Smooth muscle cell (in vitro differentiated cells): Measurements from ENCODE around the gene TMPRSS7. TPM values are rescaled to one million over a fixed set of nuclear protein-coding genes. Genes with fewer than 3 reads are reported as not detected.
A peak's percentile ranks its signal among the peaks of the same experiment; 100 is the strongest.

Experiments
- DNase-seq: peaks from one replicate; lab custom pipeline; 2025; ENCODE audit not compliant: unreplicated experiment; lab: John Stamatoyannopoulos, UW
- H2AFZ ChIP-seq: fragments of 200-600 bp; sonication (generic); 2 replicates; pipeline ENCODE4 v1.6.0; 2016; ENCODE audit warnings: antibody characterized with exemption, low read depth, mild to moderate bottlenecking
- H3F3A ChIP-seq: fragments of 200-600 bp; sonication (generic); 2 replicates; pipeline ENCODE4 v1.6.0; 2017; ENCODE audit warnings: antibody characterized with exemption, low read depth
- H3K27ac ChIP-seq: fragments of 200-600 bp; sonication (generic); 2 replicates; pipeline ENCODE4 v1.5.1; 2016; ENCODE audit warnings: low read depth, mild to moderate bottlenecking
- H3K27me3 ChIP-seq: fragments of 200-600 bp; sonication (generic); 2 replicates; pipeline ENCODE4 v1.6.1; 2016; ENCODE audit warnings: low read depth, mild to moderate bottlenecking
- H3K36me3 ChIP-seq: fragments of 200-600 bp; sonication (generic); 2 replicates; pipeline ENCODE4 v1.5.1; 2016; ENCODE audit warnings: low read depth
- H3K4me1 ChIP-seq: fragments of 200-600 bp; sonication (generic); 2 replicates; pipeline ENCODE4 v1.5.1; 2016; ENCODE audit warnings: low read depth
- H3K4me2 ChIP-seq: fragments of 200-600 bp; sonication (generic); 2 replicates; pipeline ENCODE4 v1.6.0; 2016; ENCODE audit warnings: mild to moderate bottlenecking
- H3K4me3 ChIP-seq: fragments of 200-600 bp; sonication (generic); 2 replicates; pipeline ENCODE4 v1.5.1; 2016; ENCODE audit warnings: mild to moderate bottlenecking
- H3K79me2 ChIP-seq: fragments of 200-600 bp; sonication (generic); 2 replicates; pipeline ENCODE4 v1.6.0; 2016; ENCODE audit warnings: low read depth, mild to moderate bottlenecking
- H3K9ac ChIP-seq: fragments of 200-600 bp; sonication (generic); 2 replicates; pipeline ENCODE4 v1.6.0; 2016; ENCODE audit warnings: low read depth
- H3K9me3 ChIP-seq: fragments of 200-600 bp; sonication (generic); replicated peaks from 2 replicates; pipeline ENCODE4 v1.5.1; 2016; ENCODE audit warnings: low read depth
- H4K20me1 ChIP-seq: fragments of 200-600 bp; sonication (generic); 2 replicates; pipeline ENCODE4 v1.6.0; 2016; ENCODE audit warnings: low read depth
- CTCF ChIP-seq: fragments of 200-600 bp; sonication (generic); IDR thresholded peaks from 2 replicates; pipeline ENCODE4 v1.5.1; 2017; ENCODE audit warnings: borderline replicate concordance, mild to moderate bottlenecking, antibody characterized with exemption; ENCODE audit not compliant: insufficient read depth, poor library complexity, severe bottlenecking
- WGBS: methylation state at CpG from one replicate; pipeline ENCODE4 v1.1.7; 2016; ENCODE audit warnings: low lambda C conversion rate; 5-methylcytosine and 5-hydroxymethylcytosine counted together
- polyA plus RNA-seq: library from polyadenylated mRNA; unstranded; fragments of >200 nt; fragmentation: Nextera tagmentation; extraction: Ambion mirVana; gene quantifications from 2 replicates; pipeline ENCODE4 v1.2.1, GENCODE V29; 2016
- total RNA-seq: library from RNA; depleted of rRNA; stranded (reverse); fragments of >200 nt; gene quantifications from 2 replicates; pipeline ENCODE4 v1.2.3, GENCODE V29; 2014

TMPRSS7 gene
- total and polyA plus RNA-seq, 2 experiments from 2014 or later, result not detected

- Histone ChIP-seq H3K27me3 (no peaks in the 10 kb centered on the region), H3K4me2 (peak overlapping the region; percentile 68), H3K36me3 (no peaks in the 10 kb centered on the region), H3K9ac (peak overlapping the region; percentile 81), H3K79me2 (no peaks in the 10 kb centered on the region), H3K4me3 (no peak overlapping the region), H3F3A (peaks cover 10% of the 10 kb centered on the region), H3K4me1 (peaks cover 9% of the 10 kb centered on the region), H3K9me3 (no peaks in the 10 kb centered on the region), H4K20me1 (no peaks in the 10 kb centered on the region), H2AFZ (no peak overlapping the region), H3K27ac (peak overlapping the region; percentile 93)
- peak; percentile 3 for DNase-seq
- WGBS, result 22% methylated on average over 4 of the region's 4 CpGs
- TF ChIP-seq CTCF, result no peak
Measured at GRCh38 chr3:112097378-112097777, 62.8 kb downstream of the TMPRSS7 start.

- H3F3A ChIP-seq, result peaks cover 2% of the 10 kb centered on the region
- no peak for TF ChIP-seq CTCF
- DNase-seq, result no peak
- H3K27ac ChIP-seq, result peak overlapping the region; percentile 82
- no peak overlapping the region for H2AFZ ChIP-seq
- H3K27me3 ChIP-seq, result no peaks in the 10 kb centered on the region
- no peaks in the 10 kb centered on the region for H3K4me1 ChIP-seq
- WGBS, result 61% methylated on average over 2 of the region's 2 CpGs
- no peaks in the 10 kb centered on the region for H3K79me2 ChIP-seq
- H3K9ac ChIP-seq, result no peak overlapping the region
- H3K36me3 ChIP-seq, result no peaks in the 10 kb centered on the region
- H3K9me3 ChIP-seq, result no peaks in the 10 kb centered on the region
- no peaks in the 10 kb centered on the region for H4K20me1 ChIP-seq
- H3K4me2 ChIP-seq, result no peak overlapping the region
- no peak overlapping the region for H3K4me3 ChIP-seq
Measured at GRCh38 chr3:112101916-112102315, 67.4 kb downstream of the TMPRSS7 start.

GRCh38 chr3:112104774-112105173 lies 70.2 kb downstream of the TMPRSS7 start:
- H3K4me3 ChIP-seq, result no peak overlapping the region
- H3F3A ChIP-seq, result no peaks in the 10 kb centered on the region
- H2AFZ ChIP-seq, result no peak overlapping the region
- no peaks in the 10 kb centered on the region for H3K36me3 ChIP-seq
- no peaks in the 10 kb centered on the region for H4K20me1 ChIP-seq
- no peak overlapping the region for H3K9ac ChIP-seq
- TF ChIP-seq CTCF, result no peak
- H3K4me1 ChIP-seq, result no peaks in the 10 kb centered on the region
- H3K9me3 ChIP-seq, result no peaks in the 10 kb centered on the region
- WGBS, result 100% methylated on average over 2 of the region's 2 CpGs
- H3K4me2 ChIP-seq, result no peak overlapping the region
- H3K27me3 ChIP-seq, result no peaks in the 10 kb centered on the region
- DNase-seq, result no peak
- H3K79me2 ChIP-seq, result no peaks in the 10 kb centered on the region
- no peak overlapping the region for H3K27ac ChIP-seq

- no peak for DNase-seq
- Histone ChIP-seq H3K36me3 (no peaks in the 10 kb centered on the region), H3K79me2 (no peaks in the 10 kb centered on the region), H3K4me3 (no peak overlapping the region), H4K20me1 (no peaks in the 10 kb centered on the region), H3F3A (no peaks in the 10 kb centered on the region), H2AFZ (no peak overlapping the region), H3K27me3 (no peaks in the 10 kb centered on the region), H3K27ac (no peak overlapping the region), H3K4me1 (no peaks in the 10 kb centered on the region), H3K9me3 (no peaks in the 10 kb centered on the region), H3K4me2 (no peak overlapping the region), H3K9ac (no peak overlapping the region)
- WGBS, result 85% methylated on average over 5 of the region's 5 CpGs
- TF ChIP-seq CTCF, result no peak
Measured at GRCh38 chr3:112109322-112109721, 74.8 kb downstream of the TMPRSS7 start.
